Hematopoietic multipotent progenitor cell treated with erythropoietin and hydrocortisone succinate and interleukin-3 and kit ligand, for 8 days (in vitro differentiated cells): ENCODE measurements around the gene PXDN.
"Not testable (repeated sequence)": the region's sequence is repeated elsewhere in the genome, so short reads cannot be mapped to it uniquely, and the experiment has no call there.

Experiments
- DNase-seq: peaks from one replicate; pipeline ENCODE4 v3.0.0-alpha.2; 2015

PXDN gene

DNA sequence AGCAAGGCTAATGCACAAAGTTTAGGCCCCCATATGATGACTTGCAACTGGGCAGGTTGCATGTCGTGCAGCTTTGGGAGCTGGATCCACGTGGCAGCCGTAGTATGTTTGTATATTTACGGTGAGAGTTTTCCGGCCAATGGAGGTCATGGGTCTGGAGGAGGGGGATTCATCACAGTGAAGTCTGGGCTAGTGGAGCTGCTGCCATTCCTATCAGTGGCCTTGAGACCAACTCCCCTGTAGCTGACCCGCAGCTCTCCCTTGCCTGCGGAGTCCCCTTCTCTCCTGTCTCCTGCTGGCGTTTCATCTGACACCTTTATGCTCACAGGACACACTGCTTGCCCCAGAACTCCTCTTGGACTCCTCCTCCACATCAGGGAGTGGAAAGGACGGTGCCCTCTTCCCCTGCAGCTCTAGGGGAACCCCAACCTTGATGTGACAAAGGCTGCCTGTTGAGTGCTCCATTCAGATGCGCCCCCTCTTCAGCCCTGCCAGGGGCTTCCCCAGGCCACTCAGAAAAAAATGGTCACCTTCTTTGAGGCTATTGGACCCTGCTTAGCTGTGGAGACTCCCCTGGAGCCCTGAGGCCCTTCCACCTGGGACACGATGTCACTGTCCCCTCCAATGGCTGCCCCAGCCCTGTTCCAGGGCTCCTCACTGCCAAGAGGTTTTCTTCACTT lies 121.7 kb downstream of the PXDN start:
- no peak for DNase-seq

DNA sequence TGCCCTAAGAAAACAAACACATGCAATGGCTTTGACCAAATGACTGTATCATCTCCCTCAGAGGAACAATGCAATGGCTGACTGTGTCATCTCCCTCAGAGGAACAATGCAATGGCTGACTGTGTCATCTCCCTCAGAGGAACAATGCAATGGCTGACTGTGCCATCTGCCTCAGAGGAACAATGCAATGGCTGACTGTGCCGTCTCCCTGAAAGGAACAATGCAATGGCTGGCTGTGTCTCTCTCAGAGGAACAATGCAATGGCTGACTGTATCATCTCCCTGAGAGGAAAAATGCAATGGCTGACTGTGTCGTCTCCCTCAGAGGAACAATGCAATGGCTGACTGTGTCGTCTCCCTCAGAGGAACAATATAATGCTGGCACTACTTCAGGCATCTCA lies 122.3 kb downstream of the PXDN start:
- DNase-seq: not testable (repeated sequence)

DNA sequence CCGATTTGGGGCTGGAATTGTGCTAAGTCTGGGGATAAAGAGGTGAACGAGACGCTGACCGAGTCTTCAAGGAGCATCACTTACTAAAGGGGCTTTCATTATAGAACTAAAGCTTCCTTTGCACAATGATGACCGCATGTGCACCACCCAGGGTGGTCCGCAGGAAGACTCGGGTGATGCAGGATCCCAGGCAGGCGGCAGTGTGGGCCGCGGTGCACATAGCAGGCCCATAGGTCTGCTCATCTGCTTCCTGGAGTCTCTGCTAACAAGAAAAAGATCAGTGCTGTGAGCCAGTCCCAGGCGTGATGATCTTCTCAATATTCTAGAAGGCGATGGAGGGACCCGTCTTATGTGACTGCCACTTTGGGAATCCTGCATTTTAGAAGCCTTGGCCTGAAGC lies 122.8 kb downstream of the PXDN start:
- no peak for DNase-seq

DNA sequence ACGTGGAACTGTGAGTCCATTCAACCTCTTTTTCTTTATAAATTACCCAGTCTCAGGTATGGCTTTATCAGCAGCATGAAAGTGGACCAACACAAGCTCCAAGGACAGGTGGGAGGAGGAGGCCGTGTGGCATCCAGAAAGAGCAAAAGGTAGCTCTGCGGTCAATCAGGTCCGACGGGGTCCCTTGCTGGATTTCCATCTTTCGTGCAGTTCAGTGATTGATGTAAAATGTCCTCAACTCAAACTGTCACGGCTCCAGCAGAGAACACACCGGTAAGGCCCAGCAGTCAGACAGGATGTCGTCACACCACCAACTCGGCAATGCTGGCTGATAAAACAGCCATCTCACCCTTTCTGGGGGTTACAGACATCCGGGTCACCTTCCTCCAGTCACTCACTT lies 123.3 kb downstream of the PXDN start:
- DNase-seq: no peak

DNA sequence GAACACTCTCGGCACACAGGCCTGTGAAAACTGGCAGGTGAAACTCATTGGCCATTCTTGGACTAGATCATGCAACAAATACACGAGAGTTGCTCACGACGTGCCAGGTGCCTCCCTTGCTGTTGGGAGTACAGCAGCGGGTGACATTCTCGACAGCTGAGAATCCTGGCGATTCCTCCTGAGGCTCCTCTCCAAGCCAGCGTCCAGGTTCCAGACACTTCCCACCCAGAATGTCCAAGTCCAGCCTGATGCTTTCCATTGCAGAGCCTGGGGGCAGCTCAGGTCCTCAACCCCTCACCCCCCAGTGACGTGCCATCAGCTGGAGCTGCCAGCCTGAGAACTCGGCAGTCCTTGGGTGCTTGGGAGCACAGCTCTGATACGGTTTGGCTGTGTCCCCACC lies 124.2 kb downstream of the PXDN start:
- no peak for DNase-seq

DNA sequence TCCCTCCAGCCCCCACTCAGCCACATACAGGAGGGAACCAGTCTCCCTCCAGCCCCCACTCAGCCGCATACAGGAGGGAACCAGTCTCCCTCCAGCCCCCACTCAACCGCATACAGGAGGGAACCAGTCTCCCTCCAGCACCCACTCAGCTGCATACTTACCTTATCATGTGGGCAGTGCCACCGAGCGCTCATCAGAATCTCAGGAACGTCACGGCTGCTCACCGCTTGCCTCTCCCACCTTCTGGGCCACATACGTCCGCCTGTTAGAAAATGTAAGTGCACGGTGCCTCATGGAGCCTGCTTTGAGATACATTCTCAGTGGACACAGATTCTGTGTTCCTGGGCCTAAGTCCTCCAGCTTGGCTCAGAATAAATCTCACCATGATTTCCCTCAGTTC lies 124.8 kb downstream of the PXDN start:
- DNase-seq: no peak

DNA sequence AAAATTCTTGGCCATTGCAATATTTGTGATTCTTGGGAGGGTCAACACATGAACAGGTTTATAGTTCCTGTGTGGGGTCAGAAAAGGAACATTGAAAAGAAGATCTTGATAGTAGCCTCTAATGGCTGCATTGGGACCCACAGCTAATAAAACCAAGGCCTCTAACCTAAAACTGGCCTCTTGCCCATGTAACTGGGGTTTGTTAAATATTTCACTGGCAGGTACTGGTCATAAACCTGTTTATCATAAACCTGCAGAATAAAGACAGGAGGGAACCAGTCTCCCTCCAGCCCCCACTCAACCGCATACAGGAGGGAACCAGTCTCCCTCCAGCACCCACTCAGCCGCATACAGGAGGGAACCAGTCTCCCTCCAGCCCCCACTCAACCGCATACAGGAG lies 125.3 kb downstream of the PXDN start:
- no peak for DNase-seq

DNA sequence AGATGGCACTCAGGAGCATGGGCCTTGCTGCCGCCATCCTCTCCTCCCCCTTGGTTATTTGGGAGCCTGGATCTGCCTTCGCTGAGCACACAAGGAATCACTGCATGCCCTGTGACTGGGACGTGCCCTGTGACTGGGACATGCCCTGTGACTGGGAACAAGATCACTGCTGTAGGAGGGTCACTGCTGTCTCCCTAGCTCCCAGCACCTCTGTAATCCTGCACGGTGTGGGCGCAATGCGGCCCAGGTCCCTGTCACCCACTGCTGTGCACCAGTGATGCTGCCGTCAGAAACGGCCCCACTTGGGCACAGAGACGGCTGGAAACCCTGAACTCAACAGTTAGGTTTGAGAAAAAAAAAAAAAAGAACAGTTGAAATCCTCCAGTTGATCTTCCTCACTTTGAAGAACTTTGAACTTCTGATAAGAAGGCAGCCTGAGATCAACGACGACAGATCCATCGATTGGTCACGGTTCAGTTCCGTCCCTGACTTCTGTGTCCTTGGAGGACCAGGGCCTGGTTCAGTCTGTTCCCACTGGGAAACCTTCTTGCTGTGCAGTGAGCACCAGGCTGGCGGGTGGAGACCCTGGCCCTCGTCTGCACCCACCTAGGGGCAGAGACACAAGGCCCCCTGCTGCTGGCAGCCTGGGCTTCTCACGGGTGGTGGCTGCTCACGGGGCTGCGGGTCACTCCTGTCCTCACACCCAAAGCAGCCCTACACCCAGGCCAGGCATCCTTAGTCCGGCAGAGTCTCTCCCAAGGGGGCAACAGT lies 125.9 kb downstream of the PXDN start:
- no peak for DNase-seq

DNA sequence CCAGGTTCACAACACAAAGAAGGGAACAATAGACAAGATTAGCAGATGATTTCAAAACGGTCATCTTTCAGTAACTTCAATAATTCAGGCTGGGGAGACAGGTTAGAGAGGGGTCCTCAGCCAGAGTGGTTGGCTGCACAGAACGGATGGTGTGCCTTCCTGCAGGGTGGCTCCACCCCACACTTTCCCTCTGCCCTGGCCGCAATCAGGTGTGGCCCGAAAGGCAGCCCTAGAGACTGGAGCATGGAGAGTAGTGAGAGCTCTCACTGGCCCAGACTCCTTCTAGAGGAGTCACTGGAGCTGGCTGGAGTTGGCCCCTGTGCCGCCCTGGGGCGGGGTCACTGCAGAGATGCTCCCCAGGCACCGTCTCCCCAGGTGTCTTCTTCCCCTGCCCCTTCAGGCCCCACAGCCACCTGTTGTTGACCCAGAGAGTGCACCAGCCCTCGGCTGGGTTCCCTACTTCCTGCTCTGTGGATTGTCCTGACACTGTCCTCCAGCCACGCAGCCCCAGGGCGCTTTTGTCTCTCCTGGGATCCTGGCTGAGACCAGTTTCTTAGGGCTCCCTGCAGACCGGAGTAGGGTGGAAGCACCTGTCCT lies 126.8 kb downstream of the PXDN start:
- no peak for DNase-seq

DNA sequence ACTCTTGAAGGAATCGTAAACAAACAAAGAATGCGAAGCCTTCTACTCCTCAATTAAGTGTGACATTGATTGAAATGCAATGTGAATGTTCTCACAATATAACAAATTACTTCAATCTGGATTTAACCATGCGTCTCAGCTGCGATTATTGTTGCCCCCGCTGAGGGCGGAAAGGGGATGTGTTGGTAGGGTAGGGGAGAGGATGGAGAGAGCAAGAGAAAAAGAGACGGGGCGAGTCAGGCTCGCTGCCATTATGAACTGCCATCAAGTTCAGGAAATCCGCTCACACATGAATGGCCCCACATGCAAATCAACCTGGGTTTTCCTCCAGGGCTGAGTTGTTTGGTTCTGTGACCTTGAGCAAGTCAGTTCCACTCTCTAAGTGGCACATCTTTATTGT lies 129.8 kb downstream of the PXDN start:
- no peak for DNase-seq

DNA sequence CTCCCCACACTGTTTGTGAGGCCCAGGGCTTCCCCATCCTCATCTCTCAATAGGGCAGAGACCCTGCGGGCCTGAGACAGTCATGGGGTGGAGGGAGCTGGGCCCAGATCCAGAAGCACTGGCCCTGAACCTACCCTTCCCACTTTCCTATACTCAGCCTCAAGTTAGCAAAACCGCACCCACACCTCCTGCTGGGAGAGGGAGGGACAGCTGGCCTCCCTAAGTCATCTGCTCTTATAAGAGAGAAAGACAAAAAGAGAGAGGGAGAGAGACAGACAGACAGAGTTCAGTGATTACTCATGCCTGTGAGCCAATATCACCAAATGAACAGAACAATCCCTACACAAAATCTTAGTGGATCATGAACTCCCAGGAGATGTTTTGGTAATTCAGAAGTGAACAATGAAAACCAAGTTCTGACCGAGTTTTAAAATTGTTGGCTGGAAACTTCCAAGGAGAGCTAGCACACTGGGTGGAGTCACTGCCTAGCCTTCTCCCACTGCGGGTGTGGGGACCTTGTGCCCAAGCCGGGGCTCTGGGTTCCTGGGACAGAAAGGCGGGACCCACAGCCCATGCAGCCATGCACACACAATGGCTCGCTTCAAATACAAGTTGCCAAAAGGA lies 130.5 kb downstream of the PXDN start:
- DNase-seq: no peak

DNA sequence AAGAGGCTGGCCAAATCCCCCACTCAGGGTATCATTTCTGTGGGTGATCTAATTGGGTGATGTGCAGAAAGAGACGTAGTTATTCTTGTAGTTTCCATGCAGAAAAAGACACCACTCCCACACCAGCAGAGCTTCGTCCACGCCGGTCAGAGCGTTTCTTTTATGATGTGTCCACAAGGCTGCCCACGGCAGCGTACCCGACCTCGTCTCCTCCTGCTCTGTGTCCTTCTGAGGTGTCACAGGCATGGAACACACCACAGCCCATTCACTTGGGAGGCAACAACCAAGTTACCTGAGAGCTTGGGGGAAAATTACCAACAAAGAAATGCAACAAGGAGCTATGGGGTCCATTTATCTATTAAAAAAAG lies 131.3 kb downstream of the PXDN start:
- DNase-seq: no peak

DNA sequence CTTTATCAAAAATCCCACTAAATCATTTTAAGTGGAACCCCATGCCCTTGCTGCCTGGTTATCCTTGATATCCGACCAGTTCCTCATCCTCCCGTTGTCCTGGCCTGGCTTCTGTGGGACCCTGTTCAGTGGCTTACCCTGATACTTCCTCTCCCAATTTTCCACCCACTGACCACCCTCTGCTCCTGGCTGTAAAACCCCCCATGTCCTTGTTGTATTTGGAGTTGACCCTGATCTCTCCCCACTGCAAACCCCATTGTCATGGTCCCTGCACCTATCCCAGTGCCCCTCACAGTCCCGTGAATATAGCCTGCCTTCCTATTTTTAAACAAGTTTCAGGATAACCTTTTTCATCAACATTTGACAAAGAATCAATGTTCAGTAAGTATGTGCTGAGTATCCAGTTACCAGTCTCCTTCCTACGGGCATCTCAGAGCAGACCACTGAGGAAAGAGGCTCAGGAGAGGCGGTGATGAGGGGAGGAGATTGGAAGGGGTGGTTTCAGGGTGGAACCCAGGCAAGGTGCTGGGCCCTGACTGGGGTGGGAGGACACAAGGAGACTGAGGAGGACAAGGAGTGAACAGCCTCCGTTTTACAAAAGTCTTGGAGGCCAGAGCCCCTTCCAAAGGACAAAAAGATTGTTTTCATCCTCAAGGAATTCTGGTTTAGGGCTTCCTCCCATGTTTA lies 131.8 kb downstream of the PXDN start:
- DNase-seq: no peak

DNA sequence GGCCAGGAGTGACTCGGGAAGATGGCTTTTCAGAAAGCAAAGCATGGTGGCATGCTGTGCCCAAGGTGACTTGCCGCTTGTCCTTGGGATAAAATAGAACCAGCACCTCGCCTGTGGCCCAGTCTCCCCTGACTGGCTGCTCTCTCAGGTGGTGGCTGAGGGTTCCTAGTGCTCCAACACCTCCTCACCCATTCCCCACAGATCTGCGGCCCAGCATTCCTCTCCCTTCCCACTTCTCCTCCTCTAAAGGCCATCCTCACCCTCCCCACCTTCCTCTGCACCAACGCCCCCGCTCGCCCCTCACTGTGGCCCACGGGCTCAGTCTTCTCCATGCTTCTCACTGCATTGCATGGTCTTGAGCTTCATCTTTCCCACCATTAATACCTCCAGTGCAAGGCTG lies 132.4 kb downstream of the PXDN start:
- DNase-seq: no peak

DNA sequence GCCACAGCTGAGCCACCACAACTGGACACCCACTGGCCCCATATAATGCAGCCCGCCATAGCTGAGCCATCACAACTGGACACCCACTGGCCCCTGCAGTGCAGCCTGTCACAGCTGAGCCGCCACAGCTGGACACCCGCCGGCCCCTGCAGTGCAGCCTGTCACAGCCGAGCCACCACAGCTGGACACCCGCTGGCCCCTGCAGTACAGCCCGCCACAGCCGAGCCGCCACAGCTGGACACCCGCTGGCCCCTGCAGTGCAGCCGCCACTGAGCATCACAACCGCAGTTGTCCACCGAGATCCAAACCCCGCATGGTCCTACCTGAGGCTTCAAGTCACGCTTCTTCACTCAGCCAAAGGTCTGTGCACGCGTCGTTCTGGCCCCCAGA lies 134.2 kb downstream of the PXDN start:
- no peak for DNase-seq

DNA sequence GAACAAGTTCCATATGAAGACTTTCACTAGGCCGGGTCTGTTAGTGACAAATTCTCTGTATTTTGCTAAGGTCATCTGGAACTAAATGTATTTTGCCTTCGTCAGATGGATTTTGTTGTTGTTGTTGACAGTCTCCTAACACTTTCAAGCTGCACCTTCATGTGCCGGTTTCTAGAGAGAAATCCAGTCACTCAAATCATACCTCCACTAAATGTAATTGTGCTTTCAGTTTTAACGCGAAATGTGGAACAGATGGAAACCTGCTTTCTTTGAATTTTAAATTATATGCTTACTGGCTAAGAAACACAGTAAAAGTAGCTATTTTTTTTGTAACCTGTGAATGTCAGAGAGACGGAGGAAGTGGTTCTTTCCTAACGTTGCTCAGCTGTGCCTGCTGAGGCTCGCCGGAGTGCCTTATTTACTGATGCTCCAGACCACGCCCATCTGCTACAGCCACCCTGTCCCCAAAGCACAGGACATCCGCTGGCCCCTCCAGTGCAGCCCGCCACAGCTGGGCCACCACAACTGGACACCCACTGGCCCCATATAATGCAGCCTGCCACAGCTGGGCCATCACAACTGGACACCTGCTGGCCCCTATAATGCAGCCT lies 134.7 kb downstream of the PXDN start:
- no peak for DNase-seq

DNA sequence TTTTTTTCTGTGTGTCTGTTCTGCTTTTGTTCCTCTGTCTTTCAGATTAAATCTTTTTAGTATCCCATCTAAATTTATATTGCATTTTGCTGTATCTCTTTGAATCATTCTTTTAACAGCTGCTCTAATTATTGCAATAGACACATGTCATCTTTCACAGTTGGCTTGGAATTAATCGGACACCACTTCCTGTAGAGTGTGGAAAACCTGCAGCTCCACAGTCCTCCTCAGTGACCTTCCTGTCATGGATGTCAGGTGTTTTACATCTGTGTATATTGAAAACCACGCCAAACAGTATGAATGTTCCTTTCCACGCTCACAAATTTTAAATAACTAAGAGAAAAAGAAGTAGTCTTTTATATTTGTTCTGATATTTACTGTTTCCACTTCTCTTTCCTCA lies 135.3 kb downstream of the PXDN start:
- no peak for DNase-seq

DNA sequence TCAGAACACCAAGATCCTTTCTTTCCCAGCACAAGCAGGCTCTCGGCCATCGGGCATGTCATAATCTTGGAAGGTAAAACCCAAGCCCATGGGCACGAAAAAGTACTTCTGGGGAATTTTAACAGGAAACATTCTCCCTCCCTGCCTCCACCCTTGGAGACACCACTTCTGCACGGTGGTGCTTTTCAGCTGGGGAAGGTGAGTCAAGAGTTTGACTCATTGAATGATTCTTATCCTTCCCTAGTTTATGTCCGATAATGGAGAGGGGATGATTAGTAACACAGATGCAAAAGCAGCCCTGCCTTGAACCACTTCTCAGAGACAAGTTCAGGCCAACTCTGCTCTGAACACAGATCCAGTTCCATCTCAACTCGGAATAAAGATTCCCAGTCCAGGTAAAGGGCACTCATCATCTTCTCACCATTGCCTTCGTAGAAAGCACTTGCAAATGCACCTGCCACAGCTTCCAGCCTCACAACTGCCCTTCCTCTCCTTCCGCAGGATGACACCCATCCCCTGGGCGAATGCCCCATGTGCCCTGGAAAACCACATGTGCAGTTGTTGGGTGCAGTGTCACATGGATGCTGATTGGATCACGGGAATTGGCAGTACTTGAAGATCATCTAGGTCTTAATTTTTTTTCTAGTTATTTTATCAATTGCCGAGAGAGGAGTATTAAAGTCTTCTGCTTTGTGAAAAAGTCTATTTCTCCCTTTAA lies 136.2 kb downstream of the PXDN start:
- no peak for DNase-seq

DNA sequence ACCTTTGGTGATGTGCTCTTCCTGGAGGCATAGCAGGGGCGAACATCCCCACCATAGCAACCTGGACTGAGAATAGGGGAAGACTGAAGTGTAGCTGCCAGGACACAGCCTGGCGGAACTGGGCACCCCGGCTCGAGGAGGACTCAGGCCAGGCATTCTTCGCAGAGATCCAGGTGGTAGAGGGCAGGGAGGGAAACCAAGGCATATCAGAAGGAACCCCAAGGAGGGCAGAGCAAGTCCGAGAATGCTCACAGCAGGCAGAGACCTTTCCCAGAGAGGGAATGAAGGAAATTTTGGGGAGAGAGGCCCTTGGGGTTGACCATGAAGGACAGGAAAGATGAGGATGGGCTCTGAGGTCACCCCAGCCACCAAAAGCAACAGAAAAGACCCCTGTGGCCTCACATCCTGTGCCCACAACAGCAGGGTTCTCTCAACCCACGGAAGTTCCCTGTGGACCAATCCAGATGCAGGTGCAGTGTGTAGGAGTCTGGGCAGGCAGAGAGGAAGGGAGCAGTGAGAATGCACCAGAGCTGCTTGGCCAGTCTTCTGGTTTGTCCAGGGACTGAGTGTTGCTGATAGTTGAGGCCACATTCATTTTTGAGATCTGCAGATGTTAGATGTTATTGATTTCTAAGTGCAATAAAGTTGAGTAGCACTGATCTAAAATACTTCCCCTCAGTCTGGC lies 136.9 kb downstream of the PXDN start:
- no peak for DNase-seq

DNA sequence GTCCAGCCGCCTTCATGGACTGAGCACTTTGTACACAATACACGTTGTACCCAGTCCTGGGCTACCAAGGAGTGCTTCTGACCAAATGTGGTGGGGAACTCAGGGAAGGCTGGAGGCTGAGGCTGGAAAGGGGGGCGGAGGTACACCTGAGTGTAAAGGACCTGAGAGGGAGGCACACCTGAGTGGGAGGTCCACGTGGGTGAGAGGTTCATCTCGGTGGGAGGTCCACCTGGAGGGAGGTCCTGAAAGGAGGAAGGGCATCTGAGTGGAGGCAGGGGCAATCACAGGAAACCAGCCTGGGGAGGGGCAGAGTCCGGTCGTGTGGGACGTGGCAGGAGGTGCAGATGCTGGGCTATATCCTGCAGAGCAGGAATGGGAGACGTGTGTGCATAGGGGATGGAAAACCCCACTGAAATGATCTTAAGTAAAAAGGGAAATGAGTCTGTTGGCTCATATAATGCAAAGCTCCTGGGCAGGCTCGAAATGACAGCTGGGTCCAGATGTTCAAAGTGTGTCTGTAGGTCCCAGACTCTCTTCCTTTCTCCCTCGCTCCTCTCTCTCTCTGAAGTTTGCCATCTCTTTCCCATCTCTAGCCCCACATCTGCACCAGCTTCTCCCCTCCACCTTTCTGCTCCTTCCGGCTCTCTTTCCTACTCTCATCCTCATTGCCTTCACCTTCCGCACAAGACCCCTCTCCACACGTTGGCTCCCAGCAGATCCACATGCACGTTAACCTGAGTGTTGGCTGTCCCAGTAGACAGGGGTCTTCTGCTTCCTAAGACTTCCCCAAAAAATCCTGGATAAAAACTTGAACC lies 137.7 kb downstream of the PXDN start:
- no peak for DNase-seq

DNA sequence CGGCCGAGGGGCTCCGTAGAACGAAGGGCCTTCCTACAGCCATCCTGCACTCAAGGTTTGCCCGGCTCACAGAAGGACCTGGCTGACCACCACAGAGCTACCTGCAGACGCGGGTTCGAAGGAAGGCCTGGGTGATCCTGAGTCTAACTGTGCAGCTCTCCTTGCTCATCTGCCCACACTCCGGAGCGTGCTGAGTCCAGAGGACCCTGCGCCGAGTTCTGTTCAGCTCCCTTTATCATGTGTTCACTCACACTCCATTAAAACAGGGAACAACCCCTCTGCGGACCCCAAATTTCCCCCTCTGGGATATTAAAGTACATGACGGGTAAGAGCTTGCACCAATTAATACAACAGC lies 138.3 kb downstream of the PXDN start:
- DNase-seq: no peak
